ENCODE measurements around the gene SLC39A11. TPM values are rescaled to one million over a fixed set of nuclear protein-coding genes. Genes with fewer than 3 reads are reported as not detected.
"Not testable (repeated sequence)": the region's sequence is repeated elsewhere in the genome, so short reads cannot be mapped to it uniquely, and the experiment has no call there.

The SLC39A11 gene
- total RNA-seq, 2 experiments from 2014 or later: 9.7 to 12.2 TPM

- POLR2A ChIA-PET: no interaction called here
- no peak overlapping the region for H3K4me3 Mint-ChIP-seq
- H3K36me3 Mint-ChIP-seq (ENCODE audit: low read depth): peaks cover 5% of the 10 kb centered on the region
- Histone ChIP-seq H3K9me3 (ENCODE audit: control insufficient read depth in 1 of 2, insufficient read depth in 1 of 2, low read length in 2 of 2) (peaks cover 0 to 6% of the 10 kb centered on the region in 2 experiments), H3K27me3 (ENCODE audit: control insufficient read depth in 1 of 2, insufficient read depth in 2 of 2, low read length in 2 of 2) (no peaks in the 10 kb centered on the region), H3K27ac (ENCODE audit: low read depth in 1 of 2, low read length in 2 of 2) (no peak overlapping the region), H3K4me3 (ENCODE audit: low read length) (no peak overlapping the region), H3K4me1 (ENCODE audit: insufficient read depth, low read length) (no peaks in the 10 kb centered on the region), H3K36me3 (ENCODE audit: insufficient read depth, low read length) (no peaks in the 10 kb centered on the region)
- DNase-seq (no peak), ATAC-seq (ENCODE audit: poor library complexity) (no peak)
- H3K4me1 Mint-ChIP-seq (ENCODE audit: low read depth): no peaks in the 10 kb centered on the region
- H3K27me3 Mint-ChIP-seq: no peaks in the 10 kb centered on the region
- intact Hi-C loops (cut with DNase I, micrococcal nuclease): loop anchor here in 1 of 2 experiments (10.0 kb wide), 1 partner anchor 61 kb away; no protein-coding TSS in a partner anchor
- no peaks in the 10 kb centered on the region for H3K9me3 Mint-ChIP-seq
- TF ChIP-seq CTCF (IDR thresholded peaks at IDR 0.05): no peak
- CTCF ChIA-PET: no interaction called here
- no peak overlapping the region for H3K27ac Mint-ChIP-seq
These were observed 87.1 kb downstream of the SLC39A11 start for GRCh38 chr17:73005360-73005759.

- no peak for TF ChIP-seq CTCF (IDR thresholded peaks at IDR 0.05)
- H3K27ac Mint-ChIP-seq: no peak overlapping the region
- DNase-seq (no peak), ATAC-seq (ENCODE audit: poor library complexity) (no peak)
- no peaks in the 10 kb centered on the region for H3K27me3 Mint-ChIP-seq
- CTCF ChIA-PET: no interaction called here
- H3K9me3 Mint-ChIP-seq: no peaks in the 10 kb centered on the region
- intact Hi-C loops (cut with DNase I, micrococcal nuclease): loop anchor here in 1 of 2 experiments (10.0 kb wide), 1 partner anchor 59 kb away; no protein-coding TSS in a partner anchor
- Histone ChIP-seq H3K36me3 (ENCODE audit: insufficient read depth, low read length) (no peaks in the 10 kb centered on the region), H3K27ac (ENCODE audit: low read depth in 1 of 2, low read length in 2 of 2) (no peak overlapping the region), H3K4me3 (ENCODE audit: low read length) (no peak overlapping the region), H3K27me3 (ENCODE audit: control insufficient read depth in 1 of 2, insufficient read depth in 2 of 2, low read length in 2 of 2) (no peaks in the 10 kb centered on the region), H3K9me3 (ENCODE audit: control insufficient read depth in 1 of 2, insufficient read depth in 1 of 2, low read length in 2 of 2) (peaks cover 0 to 6% of the 10 kb centered on the region in 2 experiments), H3K4me1 (ENCODE audit: insufficient read depth, low read length) (no peaks in the 10 kb centered on the region)
- POLR2A ChIA-PET: no interaction called here
- H3K4me1 Mint-ChIP-seq (ENCODE audit: low read depth): no peaks in the 10 kb centered on the region
- peaks cover 5% of the 10 kb centered on the region for H3K36me3 Mint-ChIP-seq (ENCODE audit: low read depth)
- no peak overlapping the region for H3K4me3 Mint-ChIP-seq
These were observed 89.0 kb downstream of the SLC39A11 start for GRCh38 chr17:73003487-73003886.

- Histone ChIP-seq H3K4me1 (ENCODE audit: insufficient read depth, low read length) (no peaks in the 10 kb centered on the region), H3K27ac (ENCODE audit: low read depth in 1 of 2, low read length in 2 of 2) (no peak overlapping the region), H3K4me3 (ENCODE audit: low read length) (no peak overlapping the region), H3K9me3 (ENCODE audit: control insufficient read depth in 1 of 2, insufficient read depth in 1 of 2, low read length in 2 of 2) (peaks cover 0 to 6% of the 10 kb centered on the region in 2 experiments), H3K27me3 (ENCODE audit: control insufficient read depth in 1 of 2, insufficient read depth in 2 of 2, low read length in 2 of 2) (no peaks in the 10 kb centered on the region), H3K36me3 (ENCODE audit: insufficient read depth, low read length) (no peaks in the 10 kb centered on the region)
- intact Hi-C loops (cut with DNase I, micrococcal nuclease): loop anchor here in 1 of 2 experiments (10.0 kb wide), 1 partner anchor 56 kb away; no protein-coding TSS in a partner anchor
- TF ChIP-seq CTCF (IDR thresholded peaks at IDR 0.05): no peak
- H3K27ac Mint-ChIP-seq: no peak overlapping the region
- H3K27me3 Mint-ChIP-seq: no peaks in the 10 kb centered on the region
- ATAC-seq (ENCODE audit: poor library complexity) (no peak), DNase-seq (no peak)
- ChIA-PET CTCF (interaction anchor here (0.6 kb wide), 1 partner anchor 25 kb away, joined by 4 read pairs; no protein-coding TSS in a partner anchor), POLR2A (no interaction called here)
- no peaks in the 10 kb centered on the region for H3K4me1 Mint-ChIP-seq (ENCODE audit: low read depth)
- H3K9me3 Mint-ChIP-seq: no peaks in the 10 kb centered on the region
- H3K4me3 Mint-ChIP-seq: no peak overlapping the region
- H3K36me3 Mint-ChIP-seq (ENCODE audit: low read depth): peaks cover 5% of the 10 kb centered on the region
These were observed 91.7 kb downstream of the SLC39A11 start for GRCh38 chr17:73000832-73001231.

GRCh38 chr17:72999474-72999873 lies 93.0 kb downstream of the SLC39A11 start:
- H3K27ac Mint-ChIP-seq; H3K4me1 Mint-ChIP-seq (ENCODE audit: low read depth); intact Hi-C loops (cut with DNase I, micrococcal nuclease); H3K4me3 ChIP-seq (ENCODE audit: low read length); H3K4me1 ChIP-seq (ENCODE audit: insufficient read depth, low read length); H3K27me3 ChIP-seq (ENCODE audit: control insufficient read depth in 1 of 2, insufficient read depth in 2 of 2, low read length in 2 of 2); H3K36me3 ChIP-seq (ENCODE audit: insufficient read depth, low read length); H3K4me3 Mint-ChIP-seq; POLR2A ChIA-PET; H3K36me3 Mint-ChIP-seq (ENCODE audit: low read depth); CTCF ChIA-PET; ATAC-seq (ENCODE audit: poor library complexity); DNase-seq; H3K27ac ChIP-seq (ENCODE audit: low read depth in 1 of 2, low read length in 2 of 2); H3K9me3 Mint-ChIP-seq; H3K9me3 ChIP-seq (ENCODE audit: control insufficient read depth in 1 of 2, insufficient read depth in 1 of 2, low read length in 2 of 2); H3K27me3 Mint-ChIP-seq: not testable (repeated sequence)
